Stimulated activated CD8-positive, alpha-beta memory T cell treated with anti-CD3 and anti-CD28 coated beads, Interleukin-15, amount 100 ng/mL, for 24 hours (primary cell): Measurements from ENCODE around the gene STX8.

ENCODE experiments used
- DNase-seq: peaks from one replicate; pipeline ENCODE4 v3.0.0-alpha.2; 2020; ENCODE audit warnings: low read depth

Gene STX8

GRCh38 chr17:9298135-9298534, 277.5 kb downstream of the STX8 start:
- no peak for DNase-seq

- DNase-seq: no peak
Measured at GRCh38 chr17:9294661-9295210, 280.9 kb downstream of the STX8 start.

GRCh38 chr17:9292561-9292941, 283.1 kb downstream of the STX8 start:
- no peak for DNase-seq

- no peak for DNase-seq
Measured at GRCh38 chr17:9291912-9292560, 283.6 kb downstream of the STX8 start.

- DNase-seq: no peak
Measured at GRCh38 chr17:9290226-9290613, 285.4 kb downstream of the STX8 start.

GRCh38 chr17:9287306-9287705, 288.3 kb downstream of the STX8 start:
- no peak for DNase-seq

- no peak for DNase-seq
Measured at GRCh38 chr17:9286434-9286833, 289.2 kb downstream of the STX8 start.

GRCh38 chr17:9285602-9286427, 289.8 kb downstream of the STX8 start:
- DNase-seq: no peak

- DNase-seq: no peak
Measured at GRCh38 chr17:9284884-9285283, 290.7 kb downstream of the STX8 start.

- no peak for DNase-seq
Measured at GRCh38 chr17:9283909-9284308, 291.7 kb downstream of the STX8 start.

- no peak for DNase-seq
Measured at GRCh38 chr17:9279893-9280292, 295.7 kb downstream of the STX8 start.

GRCh38 chr17:9274973-9275372, 300.6 kb downstream of the STX8 start:
- DNase-seq: no peak

- no peak for DNase-seq
Measured at GRCh38 chr17:9273428-9274391, 301.9 kb downstream of the STX8 start.

- DNase-seq: no peak
Measured at GRCh38 chr17:9272501-9273200, 303.0 kb downstream of the STX8 start.

GRCh38 chr17:9271989-9272388, 303.6 kb downstream of the STX8 start:
- no peak for DNase-seq

- no peak for DNase-seq
Measured at GRCh38 chr17:9270921-9271320, 304.7 kb downstream of the STX8 start.

GRCh38 chr17:9269350-9270035, 306.1 kb downstream of the STX8 start:
- DNase-seq: no peak

- DNase-seq: no peak
Measured at GRCh38 chr17:9268546-9268945, 307.1 kb downstream of the STX8 start.

GRCh38 chr17:9266697-9267117, 308.9 kb downstream of the STX8 start:
- no peak for DNase-seq

- no peak for DNase-seq
Measured at GRCh38 chr17:9266031-9266680, 309.5 kb downstream of the STX8 start.
